T-helper 2 cell (primary cell): ENCODE measurements around the gene BTBD9.

Experiments
- DNase-seq, 5 experiments: peaks; one replicate each; pipeline versions ENCODE4 v3.0.0 to v3.0.0-alpha.2; 2012 to 2022

Gene BTBD9

DNA sequence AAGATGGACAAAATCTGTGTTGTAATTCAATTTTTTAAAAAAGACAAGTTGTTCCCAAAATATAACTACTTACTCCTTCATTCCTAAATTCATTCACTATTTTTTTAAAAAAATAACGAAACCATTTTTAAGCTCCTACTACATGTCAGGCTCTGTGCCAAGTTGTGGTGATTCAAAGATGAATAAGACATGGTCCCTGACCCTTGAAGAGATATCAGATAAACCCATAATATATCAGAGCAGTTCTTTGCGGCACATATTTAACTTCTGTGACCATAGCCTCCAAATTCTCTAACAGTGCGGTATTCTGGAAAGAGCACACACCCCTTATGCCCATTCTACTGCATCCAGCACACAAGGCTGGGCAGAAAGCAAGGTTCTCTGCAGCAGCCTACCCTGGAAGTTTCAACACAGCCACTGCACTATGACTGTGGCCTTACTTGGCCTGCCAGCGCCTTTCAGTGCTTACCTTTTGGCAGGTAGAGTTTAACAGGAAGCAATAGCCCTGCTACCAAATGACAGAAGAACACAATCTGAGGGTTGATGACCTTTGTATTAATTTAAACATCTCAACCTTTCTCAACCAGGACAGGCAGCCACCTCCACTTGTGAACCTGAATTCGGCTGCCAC is 406.5 kb downstream of the BTBD9 start:
- DNase-seq: no peak

- no peak for DNase-seq
These were observed 414.0 kb downstream of the BTBD9 start for GRCh38 chr6:38225766-38226165.

- DNase-seq: no peak
These were observed 418.5 kb downstream of the BTBD9 start for GRCh38 chr6:38221251-38221650.

DNA sequence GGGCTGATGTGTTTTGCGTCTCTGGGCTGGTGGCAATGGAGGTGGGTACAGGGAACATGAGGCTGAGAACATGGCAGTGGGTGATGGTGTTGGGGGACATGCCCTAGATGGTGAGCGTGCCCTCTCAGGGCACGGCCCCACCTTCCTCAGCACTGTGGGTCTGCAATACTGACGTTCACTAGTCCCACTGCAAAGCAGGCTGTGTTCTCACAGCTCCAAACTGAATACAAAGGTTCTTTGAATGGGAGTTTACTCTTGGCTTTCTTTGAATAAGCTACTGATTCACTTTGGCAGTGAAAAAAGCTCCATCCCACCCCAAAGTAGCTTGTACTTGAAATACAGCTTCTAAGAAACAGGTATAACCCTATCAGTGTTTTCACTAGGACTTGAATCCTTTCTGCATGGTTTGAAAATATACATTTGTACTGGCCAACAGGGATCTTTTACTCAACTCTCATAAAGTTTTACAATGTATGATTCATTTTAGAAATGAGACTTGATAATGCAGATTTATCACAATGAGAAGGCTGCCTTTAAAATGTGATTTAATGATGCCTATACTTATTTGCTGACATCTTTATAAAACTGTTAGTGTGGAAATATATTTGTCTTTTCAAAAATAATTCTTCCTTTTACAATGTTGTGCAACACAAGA is 419.5 kb downstream of the BTBD9 start:
- no peak for DNase-seq

- no peak for DNase-seq
These were observed 421.5 kb downstream of the BTBD9 start for GRCh38 chr6:38218235-38218634.

GRCh38 chr6:38216451-38216850 is 423.3 kb downstream of the BTBD9 start:
- no peak for DNase-seq

DNA sequence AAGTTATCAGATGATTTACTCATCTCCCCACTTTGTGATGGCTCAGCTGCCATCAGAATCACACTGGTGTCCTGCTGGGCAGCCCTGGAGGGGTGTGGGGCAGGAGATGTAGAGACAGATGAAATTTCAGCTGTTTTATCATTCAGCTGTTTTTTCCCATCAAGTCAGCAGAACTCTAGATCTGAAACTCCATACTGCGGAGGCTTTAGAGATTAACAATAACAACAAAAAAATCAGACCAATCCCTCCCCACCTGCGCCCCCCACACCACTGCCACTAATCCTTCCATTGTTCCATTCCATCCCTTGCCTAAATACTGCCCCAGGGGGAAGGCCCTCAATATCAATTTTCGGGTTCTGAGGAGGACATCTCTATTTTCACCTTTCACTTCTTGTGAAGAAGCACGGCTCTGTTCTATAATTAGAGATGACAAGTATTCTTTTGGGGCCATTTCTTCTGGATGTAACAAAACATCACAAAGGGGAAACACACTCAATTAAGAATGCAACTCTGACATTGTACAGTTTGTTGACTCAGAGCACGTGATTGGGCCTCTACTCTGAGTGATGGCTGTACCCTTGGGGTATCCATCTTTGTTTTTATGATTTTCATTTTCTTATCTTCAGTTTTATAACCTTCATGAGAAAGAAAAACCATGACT is 423.9 kb downstream of the BTBD9 start:
- no peak for DNase-seq

GRCh38 chr6:38215225-38215624 is 424.5 kb downstream of the BTBD9 start:
- no peak for DNase-seq

DNA sequence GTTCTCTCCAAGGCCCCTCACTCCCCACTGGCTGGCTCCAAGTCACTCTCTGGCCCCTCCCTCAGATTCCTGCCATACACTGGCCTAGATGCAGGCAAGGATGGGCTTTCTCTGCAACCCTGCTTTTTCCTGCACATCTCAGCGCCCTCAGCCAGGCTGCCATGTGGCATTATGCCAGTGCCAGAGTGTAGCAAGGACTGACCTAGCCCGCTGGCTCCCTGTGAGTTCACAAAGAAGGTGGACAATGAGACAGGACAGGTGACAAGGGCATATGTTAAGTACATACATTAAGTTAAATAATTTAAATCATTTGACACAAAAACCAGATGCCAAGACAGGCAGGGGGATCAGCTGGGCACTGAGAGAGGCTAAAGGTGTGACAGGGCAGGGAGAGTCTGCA is 425.6 kb downstream of the BTBD9 start:
- DNase-seq: no peak

- no peak for DNase-seq
These were observed 426.5 kb downstream of the BTBD9 start for GRCh38 chr6:38213251-38213658.

DNA sequence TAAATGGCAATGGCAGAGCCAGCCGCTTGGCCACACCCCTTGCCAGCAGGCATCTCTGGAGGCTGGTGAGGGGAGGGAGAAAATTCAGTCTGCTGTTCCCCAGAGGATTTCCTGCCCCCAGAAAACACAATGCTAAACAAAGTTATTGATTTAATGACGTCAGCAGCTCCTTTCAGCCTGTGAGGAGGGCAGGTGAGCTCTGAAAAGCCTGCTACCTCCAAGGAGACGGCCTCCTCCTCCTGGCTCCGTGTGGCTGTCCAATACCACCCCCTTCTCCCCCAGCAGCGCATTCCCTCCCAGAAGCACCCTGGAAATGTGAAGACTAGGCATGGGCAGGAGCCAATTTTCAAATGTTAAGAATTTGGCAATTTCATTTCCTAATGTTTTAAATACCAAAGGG is 427.1 kb downstream of the BTBD9 start:
- DNase-seq: no peak

- DNase-seq: no peak
These were observed 427.6 kb downstream of the BTBD9 start for GRCh38 chr6:38212116-38212515.

DNA sequence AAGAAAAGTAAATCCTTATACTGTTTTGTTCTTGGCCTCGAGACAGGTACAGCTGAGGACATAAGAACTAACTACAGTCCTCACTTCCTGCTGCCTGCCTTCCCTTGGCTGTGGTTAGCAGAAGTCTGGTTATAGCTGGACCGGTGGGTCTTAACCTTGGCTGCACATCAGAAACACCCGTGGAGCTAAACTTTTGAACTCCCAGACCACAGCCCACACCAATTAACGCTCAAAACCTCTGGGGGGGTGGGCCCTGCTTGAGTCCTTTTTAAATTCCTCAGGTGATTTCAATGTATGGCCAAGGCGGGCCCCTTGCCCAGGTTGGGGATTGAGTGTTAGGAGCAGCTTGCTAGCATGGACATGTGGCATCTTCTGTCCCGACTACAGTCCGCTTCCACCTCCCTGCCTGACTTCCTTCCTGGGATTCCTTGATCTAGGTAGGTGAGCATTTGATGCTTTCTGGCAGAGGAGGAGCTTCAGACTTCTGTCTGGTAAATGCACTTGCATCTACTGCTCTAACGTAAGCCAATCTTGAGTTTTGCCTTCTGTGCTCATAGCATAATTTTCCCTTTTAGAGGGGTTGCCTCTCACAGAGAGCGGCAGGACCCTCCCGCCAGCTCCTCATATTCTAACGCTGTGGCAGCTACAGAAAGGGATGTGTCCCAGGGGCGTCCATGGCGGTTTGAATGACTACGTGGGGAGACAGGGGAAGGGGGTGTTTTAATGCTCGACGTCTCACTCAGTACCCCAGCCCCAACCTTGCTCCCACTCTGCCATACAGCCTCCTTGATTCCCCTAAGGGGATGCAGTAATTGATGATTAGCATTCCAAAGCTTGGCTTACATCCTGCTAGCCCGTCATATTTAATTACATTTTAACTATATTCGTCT is 430.1 kb downstream of the BTBD9 start:
- peak in 1 of 5 experiments; percentile 31 for DNase-seq

GRCh38 chr6:38208028-38208427 is 431.7 kb downstream of the BTBD9 start:
- DNase-seq: no peak

DNA sequence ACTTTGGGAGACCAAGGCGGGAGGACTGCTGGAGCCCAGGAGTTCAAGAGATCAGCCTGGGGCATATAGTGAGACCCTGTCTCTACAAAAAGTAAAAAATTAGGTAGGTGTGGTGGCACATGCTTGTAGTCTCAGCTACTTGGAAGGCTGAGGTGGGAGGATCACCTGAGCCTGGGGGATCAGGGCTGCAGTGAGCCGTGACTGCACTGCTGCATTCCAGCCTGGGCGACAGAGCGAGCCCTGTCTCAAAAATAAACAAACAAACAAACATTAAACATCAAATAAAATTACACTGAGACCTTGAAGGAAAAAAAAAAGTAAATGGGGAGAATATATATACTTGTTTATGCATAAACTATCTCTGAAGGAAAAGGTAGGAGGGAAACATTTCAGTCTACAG is 432.4 kb downstream of the BTBD9 start:
- no peak for DNase-seq

DNA sequence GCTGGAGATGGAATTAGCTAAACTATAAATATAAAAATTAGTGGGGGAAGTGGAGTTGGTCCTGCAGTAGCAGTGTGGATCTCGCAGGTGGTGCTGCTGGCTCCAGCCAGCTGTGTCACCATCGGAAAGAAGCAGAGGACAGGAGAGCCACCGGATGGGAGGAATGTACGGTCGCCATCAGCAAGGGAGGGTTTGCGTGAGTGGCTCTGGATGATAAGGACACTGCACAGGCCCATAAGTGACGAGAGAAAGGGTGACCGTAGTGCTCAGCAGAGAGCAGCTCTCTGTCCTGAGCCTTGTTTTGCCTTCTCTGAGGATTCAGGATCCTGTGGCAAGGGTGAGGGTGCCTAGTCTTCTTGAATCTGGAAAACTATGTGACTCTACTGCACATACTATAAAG is 441.5 kb downstream of the BTBD9 start:
- DNase-seq: no peak

DNA sequence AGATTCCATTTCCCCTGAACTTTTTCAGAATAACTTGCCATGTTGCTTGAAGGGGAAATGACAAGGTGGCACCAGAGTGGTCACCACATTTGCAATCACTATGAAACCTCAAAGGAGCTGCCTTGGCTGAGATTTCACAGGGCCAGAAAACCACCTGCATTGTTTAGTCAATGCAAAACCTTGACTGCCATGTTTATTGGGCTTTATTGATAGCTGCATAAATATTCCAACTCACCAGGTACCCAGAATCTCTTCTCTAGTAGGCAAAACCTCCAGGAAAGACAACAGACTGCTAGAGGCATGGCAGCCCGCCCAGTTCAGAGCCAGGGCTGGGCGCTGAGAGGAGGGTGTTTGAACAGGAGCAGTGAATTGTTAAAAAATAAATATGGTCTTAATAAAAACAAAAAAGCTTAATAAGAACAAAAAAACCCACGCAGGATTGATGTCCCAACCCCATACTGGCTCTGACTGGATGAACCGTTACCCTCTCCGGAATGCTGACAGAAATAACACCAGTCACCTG is 444.6 kb downstream of the BTBD9 start:
- no peak for DNase-seq

DNA sequence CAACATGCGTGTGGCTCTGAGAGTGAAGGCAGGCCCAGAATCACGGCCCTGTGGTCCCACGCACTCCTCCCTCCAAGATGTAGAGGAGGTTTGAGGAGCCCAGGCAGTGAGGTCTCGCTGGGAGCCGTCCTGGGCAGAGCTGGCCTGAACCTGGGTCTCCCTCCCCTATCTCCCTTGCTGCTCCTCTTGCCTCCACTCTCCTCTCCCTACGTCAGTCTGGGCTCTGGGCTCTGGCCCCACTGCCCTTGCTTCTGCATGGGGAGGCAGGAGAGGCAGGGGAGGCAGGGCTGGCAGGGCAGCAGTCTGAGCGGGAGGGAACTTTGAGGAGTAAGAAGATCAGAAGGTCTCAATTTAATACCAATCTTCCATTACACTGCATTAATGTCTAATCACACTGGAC is 445.1 kb downstream of the BTBD9 start:
- DNase-seq: no peak

DNA sequence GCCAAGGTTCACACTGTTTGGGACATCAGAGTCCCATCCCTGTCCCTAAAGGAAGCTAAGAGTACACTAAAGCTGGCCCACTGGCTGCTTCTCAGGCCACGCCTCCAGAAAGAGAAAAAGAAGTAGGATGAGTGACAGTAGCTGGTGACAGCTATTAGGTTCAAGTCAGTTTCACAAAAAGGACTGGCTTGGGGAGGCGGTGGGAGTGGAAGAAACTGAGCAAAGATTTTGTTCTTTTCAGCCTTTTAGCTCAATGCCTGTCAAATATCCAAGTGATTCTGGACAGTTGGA is 445.5 kb downstream of the BTBD9 start:
- no peak for DNase-seq

- no peak for DNase-seq
These were observed 446.0 kb downstream of the BTBD9 start for GRCh38 chr6:38193481-38194281.

- DNase-seq: no peak
These were observed 446.7 kb downstream of the BTBD9 start for GRCh38 chr6:38193051-38193450.

- DNase-seq: no peak
These were observed 447.2 kb downstream of the BTBD9 start for GRCh38 chr6:38192487-38192886.
